Measurements from ENCODE around the gene TRABD2A.

Gene TRABD2A

GRCh38 chr2:84811839-84812431 is 68.9 kb downstream of the TRABD2A start:
- no peaks in the 10 kb centered on the region for H3K27me3 ChIP-seq (ENCODE audit: insufficient read depth, low read depth, severe bottlenecking)

GRCh38 chr2:84808279-84808678 is 72.6 kb downstream of the TRABD2A start:
- no peak overlapping the region for H3K27ac ChIP-seq
- no peak for TF ChIP-seq CTCF (IDR thresholded peaks at IDR 0.05; ENCODE audit: low read depth, low read length)
- no peak overlapping the region for H3K4me3 ChIP-seq (ENCODE audit: low read depth, low read length)
- no peaks in the 10 kb centered on the region for H3K9me3 ChIP-seq (ENCODE audit: severe bottlenecking)
- H3K36me3 ChIP-seq = no peaks in the 10 kb centered on the region
- DNase-seq = no peak
- no peaks in the 10 kb centered on the region for H3K27me3 ChIP-seq (ENCODE audit: insufficient read depth, low read depth, severe bottlenecking)

More at GRCh38 chr2:84811839-84812431, 68.9 kb downstream of the TRABD2A start:
- Histone ChIP-seq H3K27ac (no peak overlapping the region), H3K9me3 (ENCODE audit: severe bottlenecking) (no peaks in the 10 kb centered on the region), H3K4me3 (ENCODE audit: low read depth, low read length) (no peak overlapping the region), H3K36me3 (no peaks in the 10 kb centered on the region)
- no peak for DNase-seq
- no peak for TF ChIP-seq CTCF (IDR thresholded peaks at IDR 0.05; ENCODE audit: low read depth, low read length)

GRCh38 chr2:84807063-84807485 is 73.8 kb downstream of the TRABD2A start:
- DNase-seq = no peak
- H3K9me3 ChIP-seq (ENCODE audit: severe bottlenecking) = no peaks in the 10 kb centered on the region
- no peak overlapping the region for H3K4me3 ChIP-seq (ENCODE audit: low read depth, low read length)
- no peaks in the 10 kb centered on the region for H3K27me3 ChIP-seq (ENCODE audit: insufficient read depth, low read depth, severe bottlenecking)
- no peak for TF ChIP-seq CTCF (IDR thresholded peaks at IDR 0.05; ENCODE audit: low read depth, low read length)
- H3K36me3 ChIP-seq = no peaks in the 10 kb centered on the region
- H3K27ac ChIP-seq = no peak overlapping the region

- no peak for DNase-seq
- Histone ChIP-seq H3K27me3 (ENCODE audit: insufficient read depth, low read depth, severe bottlenecking) (no peaks in the 10 kb centered on the region), H3K27ac (no peak overlapping the region), H3K36me3 (no peaks in the 10 kb centered on the region), H3K9me3 (ENCODE audit: severe bottlenecking) (no peaks in the 10 kb centered on the region), H3K4me3 (ENCODE audit: low read depth, low read length) (no peak overlapping the region)
- no peak for TF ChIP-seq CTCF (IDR thresholded peaks at IDR 0.05; ENCODE audit: low read depth, low read length)
Measured at GRCh38 chr2:84805250-84805958, 75.5 kb downstream of the TRABD2A start.

GRCh38 chr2:84801811-84802210 is 79.1 kb downstream of the TRABD2A start:
- Histone ChIP-seq H3K36me3 (no peaks in the 10 kb centered on the region), H3K27me3 (ENCODE audit: insufficient read depth, low read depth, severe bottlenecking) (no peaks in the 10 kb centered on the region), H3K27ac (no peak overlapping the region), H3K9me3 (ENCODE audit: severe bottlenecking) (no peaks in the 10 kb centered on the region), H3K4me3 (ENCODE audit: low read depth, low read length) (no peak overlapping the region)
- DNase-seq = no peak
- no peak for TF ChIP-seq CTCF (IDR thresholded peaks at IDR 0.05; ENCODE audit: low read depth, low read length)

Measured in WERI-Rb-1 (cell line).